BLaER1 treated with 17β-estradiol and CSF1 and Interleukin-3, amounts not matched to agents 10 nM and 100 nM (cell line): ENCODE measurements around the gene PLCL2.

Experiments used
- H3K27ac ChIP-seq, 11 experiments: shearing (Covaris generic); formaldehyde crosslinking; 2 replicates each; pipeline ENCODE4 v1.8.1; 2022
- H3K27me3 ChIP-seq, 11 experiments: shearing (Covaris generic); formaldehyde crosslinking; 2 replicates each; pipeline ENCODE4 v1.8.1; 2022
- H3K36me3 ChIP-seq, 11 experiments: shearing (Covaris generic); formaldehyde crosslinking; 2 replicates each; pipeline ENCODE4 v1.8.1; 2022
- H3K4me1 ChIP-seq, 10 experiments: shearing (Covaris generic); formaldehyde crosslinking; 2 replicates each; pipeline ENCODE4 v1.8.1; 2022
- H3K4me2 ChIP-seq, 11 experiments: shearing (Covaris generic); formaldehyde crosslinking; 2 replicates each; pipeline ENCODE4 v1.8.1; 2022
- H3K4me3 ChIP-seq, 10 experiments: shearing (Covaris generic); formaldehyde crosslinking; 2 replicates each; pipeline ENCODE4 v1.8.1; 2022
- H3K9ac ChIP-seq, 11 experiments: shearing (Covaris generic); formaldehyde crosslinking; 2 replicates each; pipeline ENCODE4 v1.8.1; 2022
- H3K9me3 ChIP-seq, 11 experiments: shearing (Covaris generic); formaldehyde crosslinking; replicated peaks in 1 of 11; 2 replicates each; pipeline ENCODE4 v1.8.1; 2022
- H4K20me1 ChIP-seq, 11 experiments: shearing (Covaris generic); formaldehyde crosslinking; 2 replicates each; pipeline ENCODE4 v1.8.1; 2022
- Cebpa-rat ChIP-seq, 11 experiments: shearing (Covaris generic); IDR thresholded peaks; 2 replicates each; pipeline ENCODE4 v1.8.1; 2022

The PLCL2 gene

DNA sequence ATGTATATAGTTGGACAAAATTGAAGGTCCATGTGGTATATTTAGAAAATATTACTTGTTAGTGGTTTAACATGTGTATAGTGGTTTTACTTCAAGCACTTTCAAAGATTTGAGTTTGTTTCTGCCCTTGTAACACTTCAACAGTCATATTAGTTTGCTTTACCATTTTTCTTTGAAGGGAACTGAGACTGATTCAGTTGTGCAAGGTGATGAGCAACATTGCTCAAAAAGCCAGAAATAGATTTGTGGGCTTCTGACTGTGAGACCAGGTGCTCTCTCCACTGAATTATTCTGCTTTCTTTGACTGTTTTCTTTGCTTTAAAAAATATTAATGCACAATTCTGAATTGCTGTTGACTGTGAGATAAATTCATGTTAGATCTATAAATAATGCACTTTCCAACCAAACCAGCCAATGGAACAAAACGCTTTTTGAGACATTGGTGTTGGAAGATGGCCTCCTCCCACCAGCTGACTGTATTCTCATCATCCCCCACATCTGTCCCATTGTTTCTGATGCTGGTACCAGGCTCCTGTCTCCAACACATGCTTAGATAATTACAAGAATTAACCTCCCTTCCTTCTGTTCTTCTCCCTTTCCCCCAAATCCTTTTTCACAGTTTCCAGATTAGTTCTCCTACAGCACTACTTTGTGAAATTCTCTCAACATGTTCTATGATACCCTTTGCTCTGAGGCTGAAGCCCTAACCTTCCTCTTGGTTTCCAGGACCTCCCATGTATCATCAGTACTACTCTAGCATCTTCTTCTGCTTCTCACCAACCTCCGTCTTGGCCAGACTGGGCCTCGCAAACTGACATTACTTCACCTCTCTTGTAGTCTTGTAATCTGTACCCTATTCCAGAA is 27.9 kb downstream of the PLCL2 start:
- H3K27me3 ChIP-seq, result no peaks in the 10 kb centered on the region
- peak overlapping the region; percentile 42 to 67 (median 51) for H3K4me2 ChIP-seq
- no peaks in the 10 kb centered on the region for H3K9me3 ChIP-seq
- peaks cover 16 to 34% (median 24%) of the 10 kb centered on the region in 10 experiments for H3K4me1 ChIP-seq
- peaks cover 0 to 11% (median 0%) of the 10 kb centered on the region in 11 experiments; a peak in 2 of 22 replicates for H3K36me3 ChIP-seq
- peak overlapping the region in 10 of 11 experiments; percentile 30 to 86 (median 76); a peak in 19 of 22 replicates for H3K27ac ChIP-seq
- H3K9ac ChIP-seq, result peak overlapping the region in 8 of 11 experiments; percentile 21 to 58 (median 45); a peak in 14 of 22 replicates
- peaks cover 0 to 88% (median 3%) of the 10 kb centered on the region in 11 experiments; a peak in 11 of 22 replicates for H4K20me1 ChIP-seq
- peak in 7 of 11 experiments; percentile 29 to 75 (median 43); a peak in 7 of 22 replicates for TF ChIP-seq Cebpa-rat (IDR thresholded peaks at IDR 0.05)
- H3K4me3 ChIP-seq, result no peak overlapping the region

DNA sequence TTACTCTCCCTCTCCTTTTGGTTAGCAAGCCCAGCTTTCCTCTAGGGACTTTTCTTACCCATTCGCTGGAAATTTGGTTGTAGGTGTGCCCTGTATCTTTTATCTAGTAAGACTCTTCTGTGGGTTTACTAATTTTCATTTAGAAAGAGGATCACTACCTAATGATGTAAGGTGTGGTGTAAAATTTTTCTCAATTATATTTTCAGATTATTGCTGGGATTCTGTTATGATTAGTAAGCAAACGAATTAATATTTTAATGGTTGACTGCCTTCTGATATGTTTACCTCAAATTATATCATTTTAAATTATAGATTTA is 28.5 kb downstream of the PLCL2 start:
- Histone ChIP-seq H3K27ac (peak overlapping the region in 10 of 11 experiments; percentile 30 to 86 (median 76); a peak in 18 of 22 replicates), H3K4me2 (peak overlapping the region; percentile 42 to 67 (median 51); a peak in 17 of 22 replicates), H3K4me3 (no peak overlapping the region), H3K36me3 (peaks cover 0 to 11% (median 0%) of the 10 kb centered on the region in 11 experiments; a peak in 2 of 22 replicates), H4K20me1 (peaks cover 0 to 88% (median 5%) of the 10 kb centered on the region in 11 experiments; a peak in 11 of 22 replicates), H3K9ac (peak overlapping the region in 7 of 11 experiments; percentile 21 to 58 (median 45); a peak in 11 of 22 replicates), H3K9me3 (no peaks in the 10 kb centered on the region), H3K4me1 (peaks cover 16 to 36% (median 24%) of the 10 kb centered on the region in 10 experiments), H3K27me3 (no peaks in the 10 kb centered on the region)
- no peak for TF ChIP-seq Cebpa-rat (IDR thresholded peaks at IDR 0.05)

DNA sequence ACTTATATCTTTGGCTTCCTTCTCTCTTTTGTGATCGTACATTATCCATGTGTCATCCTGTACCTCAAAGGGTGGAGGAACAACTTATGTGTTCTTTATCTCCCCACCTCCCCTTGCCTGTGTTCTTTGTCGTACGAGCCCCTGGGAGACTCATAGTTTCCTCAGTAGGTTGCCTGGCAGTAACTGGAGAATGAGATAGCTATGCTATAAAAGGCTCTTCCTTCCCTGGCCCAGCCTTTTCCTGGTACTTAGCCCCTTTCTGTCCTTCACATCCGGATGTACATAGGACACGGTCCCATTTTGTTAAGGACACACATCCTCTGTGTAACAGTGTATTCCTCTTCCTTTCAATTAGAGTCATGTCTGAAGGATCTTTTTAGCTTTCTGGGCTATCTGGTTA is 32.1 kb downstream of the PLCL2 start:
- Histone ChIP-seq H3K9ac (no peak overlapping the region), H3K27me3 (no peaks in the 10 kb centered on the region), H3K4me3 (no peak overlapping the region), H3K36me3 (0 out of 22 replicates have a peak, but pooled peaks cover 0 to 4% (median 0%) of the 10 kb centered on the region in 11 experiments), H3K4me1 (peaks cover 10 to 30% (median 19%) of the 10 kb centered on the region in 10 experiments), H3K9me3 (no peaks in the 10 kb centered on the region), H3K4me2 (peak overlapping the region in 2 of 11 experiments; percentile 9 to 23; a peak in 1 of 22 replicates), H3K27ac (no peak overlapping the region), H4K20me1 (peaks cover 0 to 93% (median 5%) of the 10 kb centered on the region in 11 experiments; a peak in 11 of 22 replicates)
- TF ChIP-seq Cebpa-rat (IDR thresholded peaks at IDR 0.05), result no peak

DNA sequence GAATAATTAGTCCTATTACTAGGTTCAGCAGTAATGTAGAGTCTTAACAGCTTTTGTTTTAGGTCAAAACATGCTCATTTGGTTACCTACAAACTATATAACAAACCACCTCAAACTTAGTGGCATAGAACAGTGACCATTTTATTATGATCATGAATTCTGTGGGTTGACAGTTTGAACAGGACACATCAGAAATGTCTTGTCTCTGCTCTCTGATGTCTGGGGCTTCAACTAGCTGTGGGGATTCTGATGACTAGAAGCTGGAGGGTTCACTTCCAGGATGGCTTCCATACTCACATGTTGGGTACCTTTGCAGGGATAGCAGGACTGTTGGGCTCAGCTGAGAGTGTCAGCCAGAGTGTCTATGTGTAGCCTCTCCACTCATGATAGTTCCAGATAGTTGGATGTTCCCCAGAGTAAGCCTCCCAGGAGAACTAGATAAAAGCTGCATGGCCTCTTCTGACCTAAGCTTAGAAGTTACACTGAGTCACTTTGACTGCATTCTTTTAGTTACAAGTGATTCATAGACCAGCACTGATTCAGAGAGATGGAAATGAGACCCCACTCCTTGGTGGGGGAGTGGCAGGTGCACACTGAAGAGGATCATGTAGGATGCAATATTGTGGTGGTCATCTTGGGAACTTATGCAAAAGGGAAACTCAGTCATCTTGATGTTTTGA is 32.6 kb downstream of the PLCL2 start:
- no peak for TF ChIP-seq Cebpa-rat (IDR thresholded peaks at IDR 0.05)
- H3K27ac ChIP-seq, result no peak overlapping the region
- H3K9ac ChIP-seq, result no peak overlapping the region
- no peak overlapping the region for H3K4me3 ChIP-seq
- H3K4me1 ChIP-seq, result peaks cover 5 to 24% (median 14%) of the 10 kb centered on the region in 10 experiments
- H3K27me3 ChIP-seq, result no peaks in the 10 kb centered on the region
- peaks cover 0 to 91% (median 5%) of the 10 kb centered on the region in 11 experiments; a peak in 11 of 22 replicates for H4K20me1 ChIP-seq
- no peaks in the 10 kb centered on the region for H3K9me3 ChIP-seq
- H3K36me3 ChIP-seq, result 0 out of 22 replicates have a peak, but pooled peaks cover 0 to 4% (median 0%) of the 10 kb centered on the region in 11 experiments
- peak overlapping the region in 3 of 11 experiments; percentile 1 to 23 (median 9); a peak in 1 of 22 replicates for H3K4me2 ChIP-seq

DNA sequence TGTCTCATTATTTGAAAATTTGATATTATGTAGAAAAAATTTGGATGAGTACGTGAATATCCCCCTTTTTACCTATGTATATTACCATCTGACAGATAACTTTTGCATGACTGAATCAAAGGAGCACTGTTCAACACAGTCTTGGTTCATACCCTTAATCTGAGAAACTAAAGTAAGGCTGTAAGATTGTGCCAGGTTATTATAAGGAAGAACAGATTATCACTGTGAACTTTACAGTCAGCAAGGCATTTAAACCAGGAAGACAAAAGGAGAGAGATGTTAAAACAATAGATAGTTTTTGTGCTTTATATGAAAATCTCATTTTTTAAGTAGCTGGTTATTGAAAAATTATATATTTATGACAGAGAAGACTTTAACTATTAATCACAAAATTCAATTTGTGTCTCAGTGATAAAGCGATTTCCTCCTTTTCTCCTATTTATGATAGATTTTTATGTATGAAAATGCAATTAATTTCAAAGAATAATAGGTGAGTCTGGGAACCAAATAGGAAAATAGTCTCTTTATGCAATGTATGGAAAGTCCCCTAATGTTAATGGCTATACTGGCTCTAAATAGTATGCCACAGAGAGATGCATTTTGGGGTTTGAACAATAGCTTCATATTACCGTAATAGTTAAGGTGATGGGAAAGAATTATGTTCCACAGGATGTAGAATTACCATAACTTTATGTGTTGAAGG is 33.4 kb downstream of the PLCL2 start:
- Histone ChIP-seq H3K4me1 (peaks cover 0 to 17% (median 6%) of the 10 kb centered on the region in 10 experiments; a peak in 16 of 20 replicates), H3K27me3 (no peaks in the 10 kb centered on the region), H3K4me3 (no peak overlapping the region), H3K9me3 (peaks cover 2 to 5% (median 3%) of the 10 kb centered on the region in 11 experiments; a peak in 19 of 22 replicates), H3K36me3 (peaks cover 0 to 5% (median 0%) of the 10 kb centered on the region in 11 experiments; a peak in 1 of 22 replicates), H4K20me1 (peaks cover 0 to 84% (median 5%) of the 10 kb centered on the region in 11 experiments; a peak in 11 of 22 replicates), H3K4me2 (no peak overlapping the region), H3K9ac (no peak overlapping the region), H3K27ac (no peak overlapping the region)
- no peak for TF ChIP-seq Cebpa-rat (IDR thresholded peaks at IDR 0.05)

DNA sequence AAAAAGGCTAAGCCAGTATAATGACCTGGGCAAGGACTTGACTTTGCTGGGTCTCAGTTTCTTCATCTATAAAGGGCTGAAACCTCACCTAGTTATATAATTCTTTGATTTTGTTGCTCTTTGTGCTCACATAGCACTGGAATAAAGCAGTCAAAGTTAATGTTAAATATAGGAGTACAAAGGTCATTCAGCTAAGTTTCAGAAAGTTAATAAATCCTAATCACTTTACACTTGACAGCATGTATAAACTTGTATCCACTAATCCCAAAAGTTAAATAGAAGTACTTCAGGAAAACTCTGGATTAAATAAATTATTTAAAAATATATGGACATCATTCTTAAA is 33.9 kb downstream of the PLCL2 start:
- peaks cover 7 to 10% (median 8%) of the 10 kb centered on the region in 11 experiments; a peak in 21 of 22 replicates for H3K9me3 ChIP-seq
- H3K4me2 ChIP-seq, result no peak overlapping the region
- no peak overlapping the region for H3K27ac ChIP-seq
- no peak overlapping the region for H3K4me3 ChIP-seq
- H3K36me3 ChIP-seq, result peaks cover 0 to 10% (median 0%) of the 10 kb centered on the region in 11 experiments; a peak in 2 of 22 replicates
- peaks cover 0 to 81% (median 5%) of the 10 kb centered on the region in 11 experiments; a peak in 11 of 22 replicates for H4K20me1 ChIP-seq
- no peak for TF ChIP-seq Cebpa-rat (IDR thresholded peaks at IDR 0.05)
- H3K9ac ChIP-seq, result no peak overlapping the region
- H3K4me1 ChIP-seq, result peaks cover 0 to 16% (median 5%) of the 10 kb centered on the region in 10 experiments; a peak in 8 of 20 replicates
- no peaks in the 10 kb centered on the region for H3K27me3 ChIP-seq

DNA sequence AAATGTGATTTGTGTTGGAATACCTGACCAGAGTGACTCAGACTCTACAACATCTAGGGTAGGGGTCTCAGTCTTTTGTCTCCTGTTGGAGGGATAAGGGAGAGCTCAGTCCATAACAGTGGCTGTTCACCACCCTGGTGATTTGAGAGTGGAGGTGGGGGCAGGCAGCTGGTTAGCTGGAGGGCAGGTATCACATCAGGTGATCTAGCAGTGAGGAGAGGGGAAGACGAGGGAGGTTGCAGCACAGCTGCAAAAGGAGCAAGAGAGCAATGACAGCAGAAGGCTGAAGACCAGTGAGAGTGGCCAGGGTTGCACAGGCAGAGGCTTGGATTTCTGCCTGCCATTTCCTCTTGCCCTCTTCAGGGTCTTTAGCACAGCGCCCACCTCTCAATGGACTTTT is 38.4 kb downstream of the PLCL2 start:
- Histone ChIP-seq H4K20me1 (peaks cover 0 to 66% (median 8%) of the 10 kb centered on the region in 11 experiments; a peak in 14 of 22 replicates), H3K9me3 (peaks cover 20 to 36% (median 23%) of the 10 kb centered on the region in 11 experiments), H3K9ac (no peak overlapping the region), H3K4me2 (no peak overlapping the region), H3K4me1 (peaks cover 0 to 8% (median 5%) of the 10 kb centered on the region in 10 experiments; a peak in 13 of 20 replicates), H3K27me3 (no peaks in the 10 kb centered on the region), H3K36me3 (peaks cover 0 to 17% (median 7%) of the 10 kb centered on the region in 11 experiments; a peak in 5 of 22 replicates), H3K4me3 (no peak overlapping the region), H3K27ac (no peak overlapping the region)
- TF ChIP-seq Cebpa-rat (IDR thresholded peaks at IDR 0.05), result no peak

DNA sequence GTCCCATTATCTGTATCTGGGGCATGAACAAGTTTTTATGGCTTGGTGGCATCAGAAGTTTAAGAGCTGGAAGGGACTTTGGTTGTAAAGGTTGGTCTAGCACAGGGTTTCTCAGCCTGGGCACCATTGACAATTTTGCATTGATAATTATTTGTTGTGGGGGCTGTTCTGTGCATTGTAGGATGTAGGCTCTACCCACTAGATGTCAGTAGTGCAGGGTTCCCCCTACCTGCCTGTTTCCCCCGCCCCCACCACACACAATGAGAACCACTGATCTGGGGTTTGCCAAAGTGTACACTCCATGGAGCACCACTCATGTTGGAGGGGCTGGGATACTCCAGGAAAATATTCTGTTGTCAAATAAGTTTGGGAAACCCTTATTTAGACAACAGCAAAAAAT is 42.7 kb downstream of the PLCL2 start:
- Histone ChIP-seq H3K9ac (no peak overlapping the region), H3K36me3 (peaks cover 0 to 25% (median 10%) of the 10 kb centered on the region in 11 experiments; a peak in 14 of 22 replicates), H3K4me2 (peak overlapping the region in 2 of 11 experiments; percentile 36 to 65; a peak in 4 of 22 replicates), H3K27ac (no peak overlapping the region), H3K4me1 (peaks cover 0 to 30% (median 7%) of the 10 kb centered on the region in 10 experiments; a peak in 12 of 20 replicates), H3K9me3 (peaks cover 27 to 45% (median 32%) of the 10 kb centered on the region in 11 experiments), H3K4me3 (no peak overlapping the region), H3K27me3 (no peaks in the 10 kb centered on the region), H4K20me1 (peaks cover 4 to 68% (median 21%) of the 10 kb centered on the region in 11 experiments; a peak in 16 of 22 replicates)
- TF ChIP-seq Cebpa-rat (IDR thresholded peaks at IDR 0.05), result no peak
